Putamen (tissue), 1 donor: ENCODE results near the gene MSL2.
"Not testable (repeated sequence)": the region's sequence is repeated elsewhere in the genome, so short reads cannot be mapped to it uniquely, and the experiment has no call there.

Source experiments
- DNase-seq: peaks from one replicate; pipeline ENCODE4 v3.0.0-alpha.2; 2016; ENCODE audit warnings: low spot score

MSL2 gene

DNA sequence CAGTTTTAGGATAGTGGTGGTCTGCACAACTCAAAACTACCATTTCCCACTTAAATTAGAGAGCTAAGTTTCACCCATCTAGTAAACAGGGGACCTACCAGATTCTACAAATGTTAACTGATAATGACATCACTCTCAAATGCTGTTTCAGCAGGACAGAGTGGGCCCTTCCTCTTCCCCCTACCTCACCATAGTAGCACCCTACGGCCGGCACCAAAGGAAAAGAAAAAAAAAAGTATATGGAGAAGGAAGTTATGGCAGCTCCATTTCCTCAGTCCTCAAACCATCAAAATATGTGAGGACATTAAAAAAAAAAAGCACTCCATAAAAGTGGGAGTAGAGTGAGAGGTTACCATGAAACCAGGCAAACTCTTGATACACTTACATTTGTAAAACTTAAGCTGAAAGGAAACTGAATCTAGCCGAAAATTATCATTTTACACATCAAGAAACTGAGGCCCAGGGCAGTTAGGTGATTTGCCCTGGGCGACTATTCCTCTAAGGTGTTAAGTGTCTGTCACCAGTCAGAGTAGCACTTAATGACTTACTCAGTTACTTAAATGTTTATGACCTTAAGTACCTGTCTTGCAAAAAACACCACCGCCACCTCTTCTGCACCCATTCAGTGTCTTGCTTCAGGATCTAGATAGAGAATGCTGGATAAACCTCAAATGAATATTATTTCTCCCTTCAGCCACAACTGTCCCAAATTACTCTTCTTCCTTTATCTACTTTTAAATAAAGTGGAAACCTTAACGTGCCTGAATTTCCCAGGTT lies 2.7 kb downstream of the MSL2 start:
- DNase-seq: no peak

DNA sequence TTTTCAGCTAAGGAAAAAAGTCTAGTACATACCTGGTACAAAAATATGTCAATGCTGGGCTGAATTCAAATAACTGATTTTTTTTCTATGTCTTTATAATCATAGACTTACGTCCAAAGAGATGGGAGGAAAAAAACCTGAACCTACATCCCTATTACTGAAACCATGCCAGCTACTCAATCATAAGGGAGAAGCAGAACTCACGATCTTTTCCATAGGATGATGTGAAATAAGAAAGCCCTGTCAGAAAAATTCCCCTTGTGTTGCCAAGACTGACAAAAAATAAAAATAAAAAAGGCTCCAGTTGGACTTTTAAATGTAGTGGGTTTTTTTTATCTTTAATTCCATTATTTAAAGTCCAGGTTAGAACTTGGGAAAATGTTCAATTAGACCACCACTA lies 3.3 kb downstream of the MSL2 start:
- no peak for DNase-seq

GRCh38 chr3:136192195-136192594 lies 3.9 kb downstream of the MSL2 start:
- not testable (repeated sequence) for DNase-seq

- no peak for DNase-seq
Observed at GRCh38 chr3:136189859-136190617, 6.1 kb downstream of the MSL2 start.

GRCh38 chr3:136189043-136189442 lies 7.1 kb downstream of the MSL2 start:
- no peak for DNase-seq

- DNase-seq: no peak
Observed at GRCh38 chr3:136187868-136188267, 8.3 kb downstream of the MSL2 start.

DNA sequence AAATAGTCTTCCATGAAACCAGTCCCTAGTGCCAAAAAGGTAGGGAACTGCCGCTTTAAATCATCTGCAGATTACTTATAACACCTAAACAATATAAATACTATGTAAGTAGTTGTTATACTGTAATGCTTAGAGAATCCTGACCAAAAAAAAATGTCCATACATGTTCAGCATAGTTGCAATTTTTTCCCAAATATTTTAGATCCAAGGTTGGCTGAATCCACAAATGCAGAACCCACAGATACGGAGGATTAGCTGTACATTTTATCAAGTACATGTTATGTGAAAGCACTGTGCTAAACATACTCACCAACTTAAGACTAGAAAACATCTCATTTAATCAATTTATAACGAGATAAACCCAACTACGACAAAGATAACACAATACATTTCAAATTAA lies 9.3 kb downstream of the MSL2 start:
- DNase-seq: no peak

DNA sequence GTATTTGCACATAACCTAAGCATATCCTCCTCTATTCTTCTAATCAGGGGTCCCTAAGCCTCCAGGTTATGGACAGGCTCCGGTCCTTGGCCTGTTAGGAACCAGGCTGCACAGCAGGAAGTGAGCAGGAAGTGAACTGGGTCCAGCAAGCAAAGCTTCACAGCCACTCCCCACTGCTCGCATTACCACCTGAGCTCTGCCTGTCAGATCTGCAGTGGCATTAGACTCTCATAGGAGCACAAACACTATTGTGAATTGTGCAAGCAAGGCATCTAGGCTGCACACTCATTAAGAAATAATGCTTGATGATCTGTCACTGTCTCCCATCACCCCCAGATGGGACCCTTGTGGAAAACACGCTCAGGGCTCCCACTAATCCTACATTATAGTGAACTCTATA lies 9.8 kb downstream of the MSL2 start:
- no peak for DNase-seq

GRCh38 chr3:136184703-136185102 lies 11.4 kb downstream of the MSL2 start:
- no peak for DNase-seq

GRCh38 chr3:136181741-136182140 lies 14.4 kb downstream of the MSL2 start:
- DNase-seq: no peak

GRCh38 chr3:136177876-136178275 lies 18.3 kb downstream of the MSL2 start:
- no peak for DNase-seq

DNA sequence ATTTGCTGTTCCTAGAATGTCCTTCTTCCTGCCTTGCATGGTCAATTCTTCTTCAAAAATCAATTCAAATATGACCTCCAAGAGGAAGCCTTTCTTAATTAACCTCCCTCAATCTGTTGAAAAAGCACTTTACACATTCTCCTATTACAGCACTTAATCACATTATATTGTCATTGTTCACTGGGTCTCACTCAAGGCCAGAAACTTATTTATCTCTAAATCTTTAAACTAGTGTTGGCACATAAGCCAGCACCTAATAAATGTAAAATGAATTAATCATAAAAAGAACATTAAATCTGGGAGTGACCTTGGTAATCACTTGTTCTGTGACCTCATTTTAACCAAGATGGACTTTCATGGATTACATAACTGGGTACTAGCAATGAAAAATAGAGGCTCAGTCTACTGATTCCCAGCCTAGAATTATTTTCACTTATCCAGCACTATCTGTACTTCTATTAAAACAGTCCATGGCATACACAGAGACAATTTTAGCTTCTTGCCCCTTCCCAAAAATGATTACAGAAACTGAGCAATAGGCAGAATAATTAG lies 22.1 kb downstream of the MSL2 start:
- DNase-seq: no peak

GRCh38 chr3:136171097-136171542 lies 25.0 kb downstream of the MSL2 start:
- DNase-seq: no peak

DNA sequence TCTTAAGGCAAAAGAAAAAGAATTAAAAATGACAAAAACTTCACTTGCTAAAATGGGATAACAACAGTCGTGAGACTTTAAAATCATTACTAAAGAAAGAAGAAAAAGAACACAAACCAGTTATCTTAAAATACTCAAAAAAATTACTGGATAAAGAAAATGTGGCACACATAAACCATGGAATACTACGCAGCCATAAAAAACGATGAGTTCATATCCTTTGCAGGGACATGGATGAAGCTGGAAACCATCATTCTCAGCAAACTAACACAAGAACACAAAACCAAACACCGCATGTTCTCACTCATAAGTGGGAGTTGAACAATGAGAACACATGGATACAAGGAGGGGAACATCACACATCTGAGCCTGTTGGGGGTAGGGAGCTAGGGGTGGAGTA lies 27.9 kb downstream of the MSL2 start:
- DNase-seq: not testable (repeated sequence)

DNA sequence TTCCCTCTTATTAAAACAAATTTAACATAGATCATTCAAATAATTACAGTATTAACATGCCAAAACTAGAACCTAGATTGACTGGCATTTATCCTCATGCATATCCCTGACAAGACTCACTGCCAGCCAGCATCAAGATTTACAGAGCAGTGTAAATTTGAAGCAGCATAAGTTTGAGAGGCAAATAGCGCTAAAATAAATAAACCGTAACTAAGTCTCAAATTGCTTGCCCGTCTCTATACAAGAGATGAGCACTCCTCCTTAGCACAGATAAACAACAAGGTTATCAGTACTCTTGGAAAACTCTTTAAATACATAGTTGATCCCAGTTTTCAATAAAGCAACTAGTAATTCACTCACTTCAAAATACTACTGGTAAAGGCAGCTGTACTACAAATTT lies 29.6 kb downstream of the MSL2 start:
- DNase-seq: no peak

DNA sequence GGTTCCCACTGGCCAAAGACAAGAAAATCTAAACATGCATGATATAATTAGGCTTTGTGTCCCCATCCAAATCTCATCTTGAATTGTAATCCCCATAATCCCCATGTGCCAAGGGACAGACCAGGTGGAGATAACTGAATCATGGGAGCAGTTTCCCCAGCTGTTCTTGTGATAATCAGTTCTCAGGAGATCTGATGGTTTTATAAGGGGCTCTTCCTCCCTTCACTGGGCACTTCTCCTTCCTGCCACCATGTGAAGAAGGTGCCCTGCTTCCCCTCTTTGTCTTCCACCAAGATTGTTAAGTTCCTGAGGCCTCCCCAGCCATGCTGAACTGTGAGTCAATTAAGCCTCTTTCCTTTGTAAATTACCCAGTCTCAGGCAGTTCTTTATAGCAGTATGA lies 32.5 kb downstream of the MSL2 start:
- DNase-seq: not testable (repeated sequence)

DNA sequence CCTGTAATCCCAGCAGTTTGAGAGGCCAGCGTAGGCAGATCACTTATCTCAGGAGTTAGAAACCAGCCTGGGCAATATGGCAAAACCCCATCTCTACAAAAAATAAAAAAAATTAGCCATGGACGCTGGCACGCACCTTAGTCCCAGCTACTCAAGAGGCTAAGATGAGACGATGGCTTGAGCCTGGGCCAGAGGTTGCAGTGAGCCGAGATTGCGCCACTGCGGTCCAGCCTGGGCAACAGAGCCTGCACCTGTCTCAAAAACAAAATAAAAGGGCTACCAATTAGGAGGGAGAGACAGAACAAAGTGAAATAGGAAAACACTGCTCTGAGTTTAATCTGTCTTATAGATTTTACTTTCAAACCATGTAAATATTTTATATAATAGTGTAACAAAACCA lies 33.8 kb downstream of the MSL2 start:
- no peak for DNase-seq

- no peak for DNase-seq
Observed at GRCh38 chr3:136161516-136161915, 34.6 kb downstream of the MSL2 start.

DNA sequence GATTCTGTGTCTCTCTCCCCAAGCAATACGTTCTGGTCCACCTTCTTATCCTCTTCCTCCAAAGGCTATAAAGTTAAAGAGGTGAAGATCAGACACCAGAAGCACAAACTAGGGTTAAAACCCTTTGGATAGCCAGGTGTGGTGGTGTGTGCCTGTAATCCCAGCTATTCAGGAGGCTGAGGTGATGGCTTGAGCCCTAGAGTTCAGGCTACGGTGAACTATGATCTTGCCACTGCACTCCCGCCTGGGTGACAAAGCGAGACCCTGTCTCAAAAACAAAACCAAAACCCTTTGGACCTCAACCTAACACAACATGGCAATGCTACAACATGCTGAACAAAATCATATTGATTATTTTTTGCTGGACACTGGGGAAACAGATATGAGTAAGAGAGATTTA lies 43.2 kb downstream of the MSL2 start:
- DNase-seq: no peak

DNA sequence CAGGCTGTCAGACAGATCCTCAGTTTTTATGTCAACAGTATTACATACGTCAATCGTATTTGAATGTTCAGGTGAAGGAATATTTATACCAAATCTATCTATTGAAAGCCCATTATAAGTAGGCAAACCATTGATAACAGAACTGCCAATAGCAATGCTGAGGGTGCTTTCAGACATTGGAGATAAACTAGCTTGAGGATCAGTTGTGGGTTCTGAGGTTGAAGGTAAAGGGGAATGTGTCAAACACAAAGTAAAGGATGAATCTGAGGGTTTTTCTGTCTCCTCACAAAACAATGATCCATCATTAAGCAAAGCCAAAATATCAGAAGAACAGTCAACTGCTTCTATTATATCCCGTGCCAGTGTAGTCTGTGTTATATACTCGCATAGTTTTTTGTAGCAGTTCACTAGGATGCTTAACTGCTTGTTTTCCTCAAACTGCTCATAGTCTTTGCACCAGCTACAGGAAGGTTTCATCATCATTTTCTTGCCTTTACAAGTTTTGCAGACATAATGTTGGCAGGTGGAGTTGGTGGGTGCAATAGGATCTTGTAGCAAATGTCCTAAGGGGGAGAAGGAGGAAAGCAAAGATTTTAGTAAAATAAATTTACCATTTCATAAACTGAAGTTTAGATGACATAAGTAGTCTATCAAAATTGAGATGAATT lies 43.8 kb downstream of the MSL2 start:
- DNase-seq: no peak

GRCh38 chr3:136151219-136151618 lies 44.9 kb downstream of the MSL2 start:
- DNase-seq: no peak

DNA sequence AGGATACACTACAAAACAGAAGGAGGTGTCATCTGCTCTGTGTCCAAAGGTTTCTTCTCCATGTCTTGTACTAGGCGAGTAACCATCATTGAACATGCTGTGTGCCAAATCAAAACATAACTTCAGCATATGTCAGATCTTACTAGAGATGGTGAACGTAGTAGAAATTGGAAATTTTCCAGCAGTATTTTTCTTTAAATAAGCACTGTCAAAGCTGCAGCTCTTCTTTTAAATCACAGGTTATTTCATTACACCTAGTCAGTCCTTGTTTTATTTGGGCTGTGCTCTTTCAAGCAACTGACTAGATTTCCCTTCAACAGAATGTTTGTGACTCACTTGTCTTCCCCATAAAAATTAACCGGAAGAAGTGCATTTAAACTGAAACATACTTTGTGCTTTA lies 46.5 kb downstream of the MSL2 start:
- no peak for DNase-seq
